Vagina (tissue), 2 donors: ENCODE measurements around the gene EHBP1.

Experiments
- CTCF ChIP-seq, 3 experiments: fragments of 450-650 bp in 2 of 3; fragments of 200-600 bp in 1 of 3; sonication (generic) in 1 of 3; IDR thresholded peaks; one replicate each; pipeline ENCODE4 v1.5.1; 2017 to 2019; ENCODE audit warnings: antibody characterized with exemption in 3 of 3, mild to moderate bottlenecking in 2 of 3, moderate library complexity in 2 of 3
- POLR2AphosphoS5 ChIP-seq, 2 donors: sonication (generic); formaldehyde crosslinking; IDR thresholded peaks; one replicate each; pipeline ENCODE4 v1.9.0; 2017; ENCODE audit warnings: antibody characterized with exemption in 2 of 2, mild to moderate bottlenecking in 2 of 2, low read depth in 1 of 2; ENCODE audit not compliant: insufficient read depth in 1 of 2

- no peak for TF ChIP-seq CTCF (IDR thresholded peaks at IDR 0.05)
- no peak for TF ChIP-seq POLR2AphosphoS5 (IDR thresholded peaks at IDR 0.05; ENCODE audit: insufficient read depth in 1 of 2, low read depth in 1 of 2)
These were observed 207.8 kb downstream of the EHBP1 start for GRCh38 chr2:62913311-62913710.
